Fibroblast of villous mesenchyme (primary cell): ENCODE measurements around the gene SLC41A3. TPM values are rescaled to one million over a fixed set of nuclear protein-coding genes. Genes with fewer than 3 reads are reported as not detected.

Experiments
- DNase-seq: peaks from one replicate; pipeline ENCODE4 v3.0.0-alpha.2; 2010; ENCODE audit warnings: low read depth
- H3K4me3 ChIP-seq: 2 replicates; pipeline ENCODE4 v1.5.1; 2011; ENCODE audit warnings: low read depth, mild to moderate bottlenecking, low read length
- CTCF ChIP-seq: IDR thresholded peaks from 2 replicates; pipeline ENCODE4 v1.5.1; 2012; ENCODE audit warnings: low read depth, mild to moderate bottlenecking, low read length; ENCODE audit not compliant: insufficient read depth
- total RNA-seq: library from RNA; depleted of rRNA; stranded (reverse); fragments of >200 nt; gene quantifications from 2 replicates; pipeline ENCODE4 v1.2.3, GENCODE V29; 2012

The SLC41A3 gene
- total RNA-seq, 1 donor: 36.7 TPM

GRCh38 chr3:126119976-126120375 lies 36.1 kb upstream of the SLC41A3 start:
- no peak for TF ChIP-seq CTCF
- H3K4me3 ChIP-seq: no peak overlapping the region
- no peak for DNase-seq

GRCh38 chr3:126119008-126119675 lies 35.2 kb upstream of the SLC41A3 start:
- no peak for DNase-seq
- TF ChIP-seq CTCF: no peak
- H3K4me3 ChIP-seq: no peak overlapping the region

DNA sequence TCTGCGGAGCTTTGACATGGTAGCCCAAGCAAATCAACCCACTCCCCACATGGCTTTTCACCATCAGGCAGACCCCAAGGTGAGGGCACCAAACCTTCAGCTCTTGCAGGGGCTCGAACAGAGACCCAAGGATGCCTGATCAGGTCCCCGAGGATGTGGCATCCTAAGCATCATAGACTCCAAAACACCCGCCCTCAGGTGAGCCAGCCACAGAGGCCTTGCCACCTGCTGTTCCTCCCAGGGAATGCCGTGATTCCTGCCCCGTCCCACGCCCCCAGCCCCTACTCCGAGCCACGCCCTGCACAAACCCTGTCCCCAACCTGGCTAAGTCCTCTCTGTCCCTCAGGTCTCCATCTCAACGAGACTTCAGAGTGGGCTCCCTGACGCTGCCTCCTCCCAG lies 34.7 kb upstream of the SLC41A3 start:
- no peak for TF ChIP-seq CTCF
- no peak for DNase-seq
- no peak overlapping the region for H3K4me3 ChIP-seq

DNA sequence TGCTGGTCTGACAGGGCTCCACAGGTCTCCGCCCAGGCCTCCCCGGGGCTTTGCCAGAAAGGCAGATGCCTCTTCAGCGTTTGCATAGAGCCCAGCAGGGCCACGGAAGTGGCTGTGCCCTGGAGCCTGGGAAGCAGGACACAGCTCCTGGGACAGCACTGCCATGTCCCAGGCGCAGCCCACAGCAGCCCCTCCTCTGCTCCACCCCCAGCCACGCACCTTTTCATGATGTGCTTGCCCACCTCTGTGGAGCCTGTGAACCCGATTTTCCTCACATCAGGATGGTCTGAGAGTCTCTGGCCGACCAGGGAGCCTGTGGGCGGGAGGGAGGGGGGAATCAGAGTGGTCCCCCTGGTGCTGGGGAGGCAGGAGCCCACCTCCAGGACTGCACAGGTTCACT lies 33.9 kb upstream of the SLC41A3 start:
- no peak for TF ChIP-seq CTCF
- DNase-seq: no peak

GRCh38 chr3:126117212-126117611 lies 33.3 kb upstream of the SLC41A3 start:
- no peak for DNase-seq
- no peak for TF ChIP-seq CTCF
- H3K4me3 ChIP-seq: no peak overlapping the region

More for the DNA sequence above, 33.9 kb upstream of the SLC41A3 start:
- H3K4me3 ChIP-seq: no peak overlapping the region

- TF ChIP-seq CTCF: no peak
- DNase-seq: no peak
- no peak overlapping the region for H3K4me3 ChIP-seq
Observed at GRCh38 chr3:126116526-126116925, 32.6 kb upstream of the SLC41A3 start.
